DOHH2 (cell line): ENCODE data around the gene TATDN2.

ENCODE experiments used
- CTCF ChIP-seq: fragments of 200-600 bp; sonication (generic); IDR thresholded peaks from one replicate; pipeline ENCODE4 v1.5.1; 2014; ENCODE audit warnings: antibody characterized with exemption, mild to moderate bottlenecking, low read depth, low read length; ENCODE audit not compliant: poor library complexity, severe bottlenecking
- EZH2phosphoT487 ChIP-seq: fragments of 200-600 bp; sonication (generic); IDR thresholded peaks from 2 replicates; pipeline ENCODE4 v1.6.1; 2017; ENCODE audit warnings: borderline replicate concordance, mild to moderate bottlenecking, antibody characterized with exemption, low read length, moderate library complexity, mixed read lengths

- TF ChIP-seq CTCF = no peak
- TF ChIP-seq EZH2phosphoT487 = no peak
These were observed 10.8 kb downstream of the TATDN2 start for GRCh38 chr3:10259036-10259435.
